ENCODE results near the gene HEXIM2.

Gene HEXIM2

GRCh38 chr17:45127207-45127547 is 34.5 kb upstream of the HEXIM2 start:
- DNase-seq = no peak

GRCh38 chr17:45127548-45128300 is 34.0 kb upstream of the HEXIM2 start:
- intact Hi-C loops (cut with DNase I) = no loop called here
- DNase-seq = no peak

More at GRCh38 chr17:45127207-45127547, 34.5 kb upstream of the HEXIM2 start:
- intact Hi-C loops (cut with DNase I) = no loop called here

GRCh38 chr17:45128331-45128730 is 33.3 kb upstream of the HEXIM2 start:
- intact Hi-C loops (cut with DNase I) = no loop called here
- no peak for DNase-seq

GRCh38 chr17:45128989-45129388 is 32.7 kb upstream of the HEXIM2 start:
- no peak for DNase-seq
- intact Hi-C loops (cut with DNase I) = no loop called here

GRCh38 chr17:45129426-45129939 is 32.2 kb upstream of the HEXIM2 start:
- intact Hi-C loops (cut with DNase I) = no loop called here
- no peak for DNase-seq

GRCh38 chr17:45129940-45130680 is 31.6 kb upstream of the HEXIM2 start:
- intact Hi-C loops (cut with DNase I) = loop anchor here (5.0 to 10.0 kb wide), 2 partner anchors 33 to 355 kb away; no protein-coding TSS in a partner anchor
- DNase-seq = no peak

- no peak for DNase-seq
- intact Hi-C loops (cut with DNase I) = loop anchor here (5.0 to 10.0 kb wide), 2 partner anchors 34 to 356 kb away; no protein-coding TSS in a partner anchor
Observed at GRCh38 chr17:45130681-45131615, 30.7 kb upstream of the HEXIM2 start.

GRCh38 chr17:45131616-45132319 is 29.9 kb upstream of the HEXIM2 start:
- DNase-seq = peak in 4 of 10 donors; percentile 31 to 57 (median 34)
- intact Hi-C loops (cut with DNase I) = loop anchor here (5.0 to 10.0 kb wide), 2 partner anchors 34 to 357 kb away; no protein-coding TSS in a partner anchor

- no peak for DNase-seq
- intact Hi-C loops (cut with DNase I) = loop anchor here (5.0 to 10.0 kb wide), 2 partner anchors 35 to 357 kb away; no protein-coding TSS in a partner anchor
Observed at GRCh38 chr17:45132320-45132571, 29.4 kb upstream of the HEXIM2 start, which contains the start of gene PLCD3. Gene PLCD3, minus strand, starts transcription at chr17:45132515. Its CDS starts 105 bp downstream, at chr17:45132410.

GRCh38 chr17:45132572-45133463 is 28.9 kb upstream of the HEXIM2 start:
- intact Hi-C loops (cut with DNase I) = loop anchor here (5.0 to 10.0 kb wide), 2 partner anchors 36 to 358 kb away; no protein-coding TSS in a partner anchor
- DNase-seq = peak; percentile 56 to 97 (median 80)

- intact Hi-C loops (cut with DNase I) = loop anchor here (1.0 to 10.0 kb wide), 2 partner anchors 62 to 361 kb away; no protein-coding TSS in a partner anchor
- peak; percentile 89 to 99 (median 94) for DNase-seq
Observed at GRCh38 chr17:45135192-45135977, 26.3 kb upstream of the HEXIM2 start, which contains the start of gene ACBD4. Gene ACBD4, plus strand, starts transcription at chr17:45135687. Its CDS starts 458 bp downstream, at chr17:45136145.

GRCh38 chr17:45135978-45136791 is 25.5 kb upstream of the HEXIM2 start:
- DNase-seq = peak in 2 of 10 donors; percentile 11 to 81
- intact Hi-C loops (cut with DNase I) = loop anchor here (1.0 to 10.0 kb wide), 2 partner anchors 61 to 361 kb away; no protein-coding TSS in a partner anchor

- peak in 2 of 10 donors; percentile 56 to 69 for DNase-seq
- intact Hi-C loops (cut with DNase I) = loop anchor here (10.0 kb wide), 1 partner anchor 362 kb away; no protein-coding TSS in a partner anchor
Observed at GRCh38 chr17:45136846-45137560, 24.7 kb upstream of the HEXIM2 start.

GRCh38 chr17:45137561-45138305 is 23.9 kb upstream of the HEXIM2 start:
- peak in 2 of 10 donors; percentile 27 to 42 for DNase-seq
- intact Hi-C loops (cut with DNase I) = loop anchor here (10.0 kb wide), 1 partner anchor 363 kb away; no protein-coding TSS in a partner anchor

All from posterior cingulate gyrus (tissue), 11 donors.